GM12878 (cell line): ENCODE data around the gene MTA3. TPM values are rescaled to one million over a fixed set of nuclear protein-coding genes. Genes with fewer than 3 reads are reported as not detected.

Source experiments
- ATAC-seq: fragments of 200-7000 bp; cut with Tn5 transposase; 3 replicates; pipeline ENCODE4 v1.9.1; 2020; ENCODE audit warnings: mild to moderate bottlenecking, moderate library complexity
- BruUV-seq: library from RNA; stranded (reverse); fragments of 400-500 nt; replicated peaks from 2 replicates; lab custom pipeline; 2021; lab: Mats Ljungman, UMichigan
- CTCF ChIA-PET: fragments of 300-600 bp; sonication (Branson Sonifier 250); formaldehyde crosslinking; extraction: SDS; loops from one replicate; lab custom pipeline; 2021; ENCODE audit warnings: inconsistent platforms; lab: Yijun Ruan, JAX
- POLR2A ChIA-PET: fragments of 350-600 bp; formaldehyde crosslinking; extraction: SDS; loops from one replicate; lab custom pipeline; 2021; ENCODE audit warnings: inconsistent platforms; lab: Charles Lee
- RAD21 ChIA-PET: fragments of 300-600 bp; sonication (Branson Sonifier 250); formaldehyde crosslinking; loops from one replicate; lab custom pipeline; 2023; ENCODE audit warnings: antibody characterized with exemption; ENCODE audit not compliant: unreplicated experiment; lab: Charles Lee
- SMC1A ChIA-PET: fragments of 300-600 bp; sonication (Branson Sonifier 250); formaldehyde crosslinking; loops from one replicate; lab custom pipeline; 2023; ENCODE audit not compliant: unreplicated experiment, uncharacterized antibody; lab: Charles Lee
- DNase-seq: peaks from one replicate; pipeline ENCODE4 v3.0.0-alpha.2; 2011; ENCODE audit warnings: low read depth, low spot score
- FAIRE-seq: peaks from 3 replicates; lab custom pipeline; 2011; peaks lifted over from hg19 to GRCh38; lab: Jason Lieb, UNC
- H2AFZ ChIP-seq: 2 replicates; pipeline ENCODE4 v1.6.0; 2011; ENCODE audit warnings: low read depth, low read length, control low read depth; ENCODE audit not compliant: control insufficient read depth
- H3K27ac ChIP-seq: 2 replicates; pipeline ENCODE4 v1.5.1; 2011; ENCODE audit warnings: control low read depth; ENCODE audit not compliant: control insufficient read depth, insufficient read depth
- H3K27me3 ChIP-seq, 2 experiments: replicated peaks in 1 of 2; 2 replicates each; pipeline versions ENCODE4 v1.6.0 to v1.6.1; 2011; ENCODE audit warnings: low read length in 1 of 2; ENCODE audit not compliant: control insufficient read depth in 2 of 2, insufficient read depth in 2 of 2
- H3K36me3 ChIP-seq, 2 experiments: 2 replicates each; pipeline ENCODE4 v1.5.1; 2011; ENCODE audit warnings: low read length in 1 of 2; ENCODE audit not compliant: control insufficient read depth in 2 of 2, insufficient read depth in 2 of 2
- H3K4me1 ChIP-seq: 2 replicates; pipeline ENCODE4 v1.6.1; 2011; ENCODE audit warnings: mild to moderate bottlenecking, low read length, moderate library complexity, mixed read lengths; ENCODE audit not compliant: control insufficient read depth, insufficient read depth
- H3K4me2 ChIP-seq: 2 replicates; pipeline ENCODE4 v1.6.0; 2011; ENCODE audit warnings: control low read depth; ENCODE audit not compliant: control insufficient read depth, insufficient read depth
- H3K4me3 ChIP-seq: fragments of 200-600 bp; sonication (generic); 2 replicates; pipeline ENCODE4 v1.5.1; 2016
- H3K79me2 ChIP-seq: 2 replicates; pipeline ENCODE4 v1.6.0; 2011; ENCODE audit warnings: low read length; ENCODE audit not compliant: control insufficient read depth, insufficient read depth
- H3K9ac ChIP-seq: 2 replicates; pipeline ENCODE4 v1.8.0; 2011; ENCODE audit warnings: low read length, control low read depth, mixed read lengths; ENCODE audit not compliant: control insufficient read depth, insufficient read depth
- H3K9me3 ChIP-seq: replicated peaks from 3 replicates; pipeline ENCODE4 v1.5.1; 2011; ENCODE audit warnings: mild to moderate bottlenecking, low read length; ENCODE audit not compliant: control insufficient read depth, insufficient read depth
- H4K20me1 ChIP-seq: 2 replicates; pipeline ENCODE4 v1.6.0; 2011; ENCODE audit not compliant: control insufficient read depth, insufficient read depth
- CREB1 ChIP-seq: IDR thresholded peaks from 2 replicates; pipeline ENCODE4 v1.6.1; 2012; ENCODE audit warnings: low read depth, mild to moderate bottlenecking, inconsistent platforms
- MEF2B ChIP-seq: fragments of 450-650 bp; IDR thresholded peaks from 2 replicates; pipeline ENCODE4 v1.6.1; 2018; ENCODE audit warnings: mild to moderate bottlenecking, moderate library complexity; ENCODE audit not compliant: partially characterized antibody, poor library complexity, severe bottlenecking
- SIX5 ChIP-seq: IDR thresholded peaks from 2 replicates; pipeline ENCODE4 v1.6.1; 2011; ENCODE audit warnings: mild to moderate bottlenecking, low read depth, low read length, moderate library complexity; ENCODE audit not compliant: severe bottlenecking
- WGBS: methylation state at CpG from one replicate; pipeline ENCODE4 v1.1.6; 2016; ENCODE audit warnings: low lambda C conversion rate; ENCODE audit not compliant: insufficient replicate concordance, insufficient coverage; ENCODE audit errors: missing lambda C conversion rate; 5-methylcytosine and 5-hydroxymethylcytosine counted together
- in situ Hi-C: fragments of 300-500 bp; cut with MboI; formaldehyde crosslinking; loops from 9 replicates; pipeline ENCODE4 v1.14.3; 2018; ENCODE audit warnings: mixed read lengths
- intact Hi-C: fragments of 100-400 bp; cut with micrococcal nuclease; formaldehyde crosslinking; loops from one replicate; pipeline ENCODE4 v1.14.2; 2022; ENCODE audit not compliant: unreplicated experiment
- polyA plus RNA-seq, 11 experiments: library from polyadenylated mRNA; depleted of rRNA in 4 of 11; unstranded in 6 of 11; stranded (reverse) in 5 of 11; fragments of >200 nt; fragmentation: Nextera tagmentation in 4 of 11; fragmentation: Illumina TruSeq in 1 of 11; extraction: Ambion mirVana in 4 of 11; extraction: Trizol in 1 of 11; gene quantifications; 1 replicate in 1 of 11; 2 replicates in 10 of 11; pipeline versions ENCODE4 v1.2.1 to v1.2.3, GENCODE V29; 2011 to 2016; ENCODE audit warnings: inconsistent platforms in 2 of 11, missing spikeins in 2 of 11, low read depth in 1 of 11
- total RNA-seq, 4 experiments: library from RNA; depleted of rRNA in 3 of 4; stranded (reverse); fragments of >200 nt in 3 of 4; fragmentation: Illumina TruSeq in 1 of 4; extraction: Trizol in 1 of 4; gene quantifications; 2 replicates each; pipeline versions ENCODE4 v1.2.1 to v1.2.3, GENCODE V29; 2013 to 2021
- TF ChIP-seq, protein P1 (sequence below): fragments of 150-350 bp; IDR thresholded peaks from 2 replicates; pipeline ENCODE4 v1.6.1; 2016; ENCODE audit warnings: low read depth, low read length
- TF ChIP-seq, protein P2 (sequence below): IDR thresholded peaks from 2 replicates; pipeline ENCODE4 v1.6.1; 2012; ENCODE audit warnings: mild to moderate bottlenecking, low read depth, low read length
- TF ChIP-seq, protein P3 (sequence below): fragments of 450-650 bp; IDR thresholded peaks from 2 replicates; pipeline ENCODE4 v1.6.1; 2016; ENCODE audit warnings: mild to moderate bottlenecking
- TF ChIP-seq, protein P4 (sequence below): fragments of 450-650 bp; IDR thresholded peaks from 2 replicates; pipeline ENCODE4 v1.6.1; 2017; ENCODE audit warnings: antibody characterized with exemption, mild to moderate bottlenecking, moderate library complexity
- TF ChIP-seq, protein P5 (sequence below): IDR thresholded peaks from 2 replicates; pipeline ENCODE4 v1.6.1; 2012; ENCODE audit warnings: low read depth, low read length, improper control_type of control experiment
- TF ChIP-seq, protein P6 (sequence below): fragments of 450-650 bp; conservative IDR thresholded peaks from 2 replicates; pipeline ENCODE4 v1.6.1; 2017; ENCODE audit warnings: mild to moderate bottlenecking, moderate library complexity

Gene MTA3
- total and polyA plus RNA-seq, 10 of the 15 experiments (the other 5 are each of a cell fraction or from before 2014, with no cell fraction given), result 17.6 to 45.5 (median 26.5) TPM

DNA sequence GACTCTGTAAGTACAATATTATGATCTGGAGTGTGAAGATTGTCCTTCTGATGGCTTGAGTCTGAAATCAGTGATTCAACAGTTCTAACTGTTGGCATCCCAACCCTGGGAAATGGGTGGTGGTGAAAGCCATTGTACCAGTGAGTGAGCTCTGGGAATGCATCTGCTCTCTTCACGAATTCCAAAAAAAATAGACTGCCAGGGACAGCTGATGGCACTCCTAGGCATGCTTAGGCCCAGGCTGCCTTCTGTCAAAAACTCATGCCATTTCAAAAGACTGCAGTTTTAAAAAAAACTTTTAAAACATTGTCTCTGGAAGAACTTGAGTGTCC, 175.2 kb downstream of the MTA3 start:
- SMC1A ChIA-PET, result interaction anchor here (1.4 kb wide), 2 partner anchors 11 to 31 kb away, joined by 3 to 5 read pairs; no protein-coding TSS in a partner anchor
- Histone ChIP-seq H3K79me2 (no peaks in the 10 kb centered on the region), H3K9ac (no peak overlapping the region), H3K27me3 (no peaks in the 10 kb centered on the region), H3K4me1 (no peaks in the 10 kb centered on the region), H3K36me3 (peaks cover 0 to 4% of the 10 kb centered on the region in 2 experiments; a peak in 1 of 4 replicates), H3K4me3 (no peak overlapping the region), H2AFZ (no peak overlapping the region), H3K27ac (no peak overlapping the region), H3K4me2 (no peak overlapping the region), H3K9me3 (no peaks in the 10 kb centered on the region; the same call in 1 of the 3 replicates), H4K20me1 (no peaks in the 10 kb centered on the region)
- RAD21 ChIA-PET, result no interaction called here
- 57% methylated on average over 1 of the region's 1 CpG for WGBS
- DNase-seq (no peak), ATAC-seq (no peak), FAIRE-seq (no peak)
- POLR2A ChIA-PET, result no interaction called here
- CTCF ChIA-PET, result interaction anchor here (0.6 to 2.1 kb wide), 2 partner anchors 80 to 167 kb away, joined by 3 to 7 read pairs; no protein-coding TSS in a partner anchor
- BruUV-seq, result no TSS peak
- intact Hi-C loops (no loop called here), in situ Hi-C loops (no loop called here)
- TF ChIP-seq SIX5 (no peak), CREB1 (no peak), MEF2B (no peak)
- TF ChIP-seq, protein P1, sequence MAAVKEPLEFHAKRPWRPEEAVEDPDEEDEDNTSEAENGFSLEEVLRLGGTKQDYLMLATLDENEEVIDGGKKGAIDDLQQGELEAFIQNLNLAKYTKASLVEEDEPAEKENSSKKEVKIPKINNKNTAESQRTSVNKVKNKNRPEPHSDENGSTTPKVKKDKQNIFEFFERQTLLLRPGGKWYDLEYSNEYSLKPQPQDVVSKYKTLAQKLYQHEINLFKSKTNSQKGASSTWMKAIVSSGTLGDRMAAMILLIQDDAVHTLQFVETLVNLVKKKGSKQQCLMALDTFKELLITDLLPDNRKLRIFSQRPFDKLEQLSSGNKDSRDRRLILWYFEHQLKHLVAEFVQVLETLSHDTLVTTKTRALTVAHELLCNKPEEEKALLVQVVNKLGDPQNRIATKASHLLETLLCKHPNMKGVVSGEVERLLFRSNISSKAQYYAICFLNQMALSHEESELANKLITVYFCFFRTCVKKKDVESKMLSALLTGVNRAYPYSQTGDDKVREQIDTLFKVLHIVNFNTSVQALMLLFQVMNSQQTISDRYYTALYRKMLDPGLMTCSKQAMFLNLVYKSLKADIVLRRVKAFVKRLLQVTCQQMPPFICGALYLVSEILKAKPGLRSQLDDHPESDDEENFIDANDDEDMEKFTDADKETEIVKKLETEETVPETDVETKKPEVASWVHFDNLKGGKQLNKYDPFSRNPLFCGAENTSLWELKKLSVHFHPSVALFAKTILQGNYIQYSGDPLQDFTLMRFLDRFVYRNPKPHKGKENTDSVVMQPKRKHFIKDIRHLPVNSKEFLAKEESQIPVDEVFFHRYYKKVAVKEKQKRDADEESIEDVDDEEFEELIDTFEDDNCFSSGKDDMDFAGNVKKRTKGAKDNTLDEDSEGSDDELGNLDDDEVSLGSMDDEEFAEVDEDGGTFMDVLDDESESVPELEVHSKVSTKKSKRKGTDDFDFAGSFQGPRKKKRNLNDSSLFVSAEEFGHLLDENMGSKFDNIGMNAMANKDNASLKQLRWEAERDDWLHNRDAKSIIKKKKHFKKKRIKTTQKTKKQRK, result no peak
- TF ChIP-seq, protein P2, sequence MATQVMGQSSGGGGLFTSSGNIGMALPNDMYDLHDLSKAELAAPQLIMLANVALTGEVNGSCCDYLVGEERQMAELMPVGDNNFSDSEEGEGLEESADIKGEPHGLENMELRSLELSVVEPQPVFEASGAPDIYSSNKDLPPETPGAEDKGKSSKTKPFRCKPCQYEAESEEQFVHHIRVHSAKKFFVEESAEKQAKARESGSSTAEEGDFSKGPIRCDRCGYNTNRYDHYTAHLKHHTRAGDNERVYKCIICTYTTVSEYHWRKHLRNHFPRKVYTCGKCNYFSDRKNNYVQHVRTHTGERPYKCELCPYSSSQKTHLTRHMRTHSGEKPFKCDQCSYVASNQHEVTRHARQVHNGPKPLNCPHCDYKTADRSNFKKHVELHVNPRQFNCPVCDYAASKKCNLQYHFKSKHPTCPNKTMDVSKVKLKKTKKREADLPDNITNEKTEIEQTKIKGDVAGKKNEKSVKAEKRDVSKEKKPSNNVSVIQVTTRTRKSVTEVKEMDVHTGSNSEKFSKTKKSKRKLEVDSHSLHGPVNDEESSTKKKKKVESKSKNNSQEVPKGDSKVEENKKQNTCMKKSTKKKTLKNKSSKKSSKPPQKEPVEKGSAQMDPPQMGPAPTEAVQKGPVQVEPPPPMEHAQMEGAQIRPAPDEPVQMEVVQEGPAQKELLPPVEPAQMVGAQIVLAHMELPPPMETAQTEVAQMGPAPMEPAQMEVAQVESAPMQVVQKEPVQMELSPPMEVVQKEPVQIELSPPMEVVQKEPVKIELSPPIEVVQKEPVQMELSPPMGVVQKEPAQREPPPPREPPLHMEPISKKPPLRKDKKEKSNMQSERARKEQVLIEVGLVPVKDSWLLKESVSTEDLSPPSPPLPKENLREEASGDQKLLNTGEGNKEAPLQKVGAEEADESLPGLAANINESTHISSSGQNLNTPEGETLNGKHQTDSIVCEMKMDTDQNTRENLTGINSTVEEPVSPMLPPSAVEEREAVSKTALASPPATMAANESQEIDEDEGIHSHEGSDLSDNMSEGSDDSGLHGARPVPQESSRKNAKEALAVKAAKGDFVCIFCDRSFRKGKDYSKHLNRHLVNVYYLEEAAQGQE, result no peak
- TF ChIP-seq, protein P3, sequence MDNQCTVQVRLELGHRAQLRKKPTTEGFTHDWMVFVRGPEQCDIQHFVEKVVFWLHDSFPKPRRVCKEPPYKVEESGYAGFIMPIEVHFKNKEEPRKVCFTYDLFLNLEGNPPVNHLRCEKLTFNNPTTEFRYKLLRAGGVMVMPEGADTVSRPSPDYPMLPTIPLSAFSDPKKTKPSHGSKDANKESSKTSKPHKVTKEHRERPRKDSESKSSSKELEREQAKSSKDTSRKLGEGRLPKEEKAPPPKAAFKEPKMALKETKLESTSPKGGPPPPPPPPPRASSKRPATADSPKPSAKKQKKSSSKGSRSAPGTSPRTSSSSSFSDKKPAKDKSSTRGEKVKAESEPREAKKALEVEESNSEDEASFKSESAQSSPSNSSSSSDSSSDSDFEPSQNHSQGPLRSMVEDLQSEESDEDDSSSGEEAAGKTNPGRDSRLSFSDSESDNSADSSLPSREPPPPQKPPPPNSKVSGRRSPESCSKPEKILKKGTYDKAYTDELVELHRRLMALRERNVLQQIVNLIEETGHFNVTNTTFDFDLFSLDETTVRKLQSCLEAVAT, result no peak
- TF ChIP-seq, protein P4, sequence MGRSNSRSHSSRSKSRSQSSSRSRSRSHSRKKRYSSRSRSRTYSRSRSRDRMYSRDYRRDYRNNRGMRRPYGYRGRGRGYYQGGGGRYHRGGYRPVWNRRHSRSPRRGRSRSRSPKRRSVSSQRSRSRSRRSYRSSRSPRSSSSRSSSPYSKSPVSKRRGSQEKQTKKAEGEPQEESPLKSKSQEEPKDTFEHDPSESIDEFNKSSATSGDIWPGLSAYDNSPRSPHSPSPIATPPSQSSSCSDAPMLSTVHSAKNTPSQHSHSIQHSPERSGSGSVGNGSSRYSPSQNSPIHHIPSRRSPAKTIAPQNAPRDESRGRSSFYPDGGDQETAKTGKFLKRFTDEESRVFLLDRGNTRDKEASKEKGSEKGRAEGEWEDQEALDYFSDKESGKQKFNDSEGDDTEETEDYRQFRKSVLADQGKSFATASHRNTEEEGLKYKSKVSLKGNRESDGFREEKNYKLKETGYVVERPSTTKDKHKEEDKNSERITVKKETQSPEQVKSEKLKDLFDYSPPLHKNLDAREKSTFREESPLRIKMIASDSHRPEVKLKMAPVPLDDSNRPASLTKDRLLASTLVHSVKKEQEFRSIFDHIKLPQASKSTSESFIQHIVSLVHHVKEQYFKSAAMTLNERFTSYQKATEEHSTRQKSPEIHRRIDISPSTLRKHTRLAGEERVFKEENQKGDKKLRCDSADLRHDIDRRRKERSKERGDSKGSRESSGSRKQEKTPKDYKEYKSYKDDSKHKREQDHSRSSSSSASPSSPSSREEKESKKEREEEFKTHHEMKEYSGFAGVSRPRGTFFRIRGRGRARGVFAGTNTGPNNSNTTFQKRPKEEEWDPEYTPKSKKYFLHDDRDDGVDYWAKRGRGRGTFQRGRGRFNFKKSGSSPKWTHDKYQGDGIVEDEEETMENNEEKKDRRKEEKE, result no peak
- TF ChIP-seq, protein P5, sequence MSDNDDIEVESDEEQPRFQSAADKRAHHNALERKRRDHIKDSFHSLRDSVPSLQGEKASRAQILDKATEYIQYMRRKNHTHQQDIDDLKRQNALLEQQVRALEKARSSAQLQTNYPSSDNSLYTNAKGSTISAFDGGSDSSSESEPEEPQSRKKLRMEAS, result no peak
- TF ChIP-seq, protein P6, sequence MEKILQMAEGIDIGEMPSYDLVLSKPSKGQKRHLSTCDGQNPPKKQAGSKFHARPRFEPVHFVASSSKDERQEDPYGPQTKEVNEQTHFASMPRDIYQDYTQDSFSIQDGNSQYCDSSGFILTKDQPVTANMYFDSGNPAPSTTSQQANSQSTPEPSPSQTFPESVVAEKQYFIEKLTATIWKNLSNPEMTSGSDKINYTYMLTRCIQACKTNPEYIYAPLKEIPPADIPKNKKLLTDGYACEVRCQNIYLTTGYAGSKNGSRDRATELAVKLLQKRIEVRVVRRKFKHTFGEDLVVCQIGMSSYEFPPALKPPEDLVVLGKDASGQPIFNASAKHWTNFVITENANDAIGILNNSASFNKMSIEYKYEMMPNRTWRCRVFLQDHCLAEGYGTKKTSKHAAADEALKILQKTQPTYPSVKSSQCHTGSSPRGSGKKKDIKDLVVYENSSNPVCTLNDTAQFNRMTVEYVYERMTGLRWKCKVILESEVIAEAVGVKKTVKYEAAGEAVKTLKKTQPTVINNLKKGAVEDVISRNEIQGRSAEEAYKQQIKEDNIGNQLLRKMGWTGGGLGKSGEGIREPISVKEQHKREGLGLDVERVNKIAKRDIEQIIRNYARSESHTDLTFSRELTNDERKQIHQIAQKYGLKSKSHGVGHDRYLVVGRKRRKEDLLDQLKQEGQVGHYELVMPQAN, result no peak
